ENCODE data around the gene BCL7C. TPM values are rescaled to one million over a fixed set of nuclear protein-coding genes. Genes with fewer than 3 reads are reported as not detected.

BCL7C gene
- total and polyA plus RNA-seq, 2 donors from 2014 or later = 40.0 to 77.9 TPM

GRCh38 chr16:30928390-30928789 lies 34.5 kb upstream of the BCL7C start:
- DNase-seq = no peak
- peaks cover 0 to 4% (median 0%) of the 10 kb centered on the region in 3 donors for H3K4me1 ChIP-seq (ENCODE audit: control insufficient read depth in 2 of 3, insufficient read depth in 2 of 3, low read depth in 1 of 3, low read length in 3 of 3)
- H3K36me3 ChIP-seq (ENCODE audit: control insufficient read depth in 2 of 3, insufficient read depth in 3 of 3, low read length in 3 of 3) = peaks cover 2 to 15% (median 9%) of the 10 kb centered on the region in 3 donors
- no peaks in the 10 kb centered on the region for H3K9me3 ChIP-seq (ENCODE audit: control insufficient read depth in 2 of 3, insufficient read depth in 1 of 3, low read length in 3 of 3)
- H3K9ac ChIP-seq (ENCODE audit: low read length in 3 of 3) = no peak overlapping the region
- no peak for FAIRE-seq
- no peak for TF ChIP-seq CTCF (IDR thresholded peaks at IDR 0.05; ENCODE audit: borderline replicate concordance, extremely low read depth, insufficient read depth)
- H3K27ac ChIP-seq (ENCODE audit: low read depth in 2 of 2, low read length in 2 of 2) = no peak overlapping the region
- no peak overlapping the region for H3K4me3 ChIP-seq (ENCODE audit: low read length in 3 of 3)
- no peaks in the 10 kb centered on the region for H3K27me3 ChIP-seq (ENCODE audit: control insufficient read depth, insufficient read depth, low read length)
- intact Hi-C loops (cut with DNase I) = no loop called here

GRCh38 chr16:30927789-30928378 lies 34.0 kb upstream of the BCL7C start:
- H3K9ac ChIP-seq (ENCODE audit: low read length in 3 of 3) = no peak overlapping the region
- no peak overlapping the region for H3K4me3 ChIP-seq (ENCODE audit: low read length in 3 of 3)
- H3K27me3 ChIP-seq (ENCODE audit: control insufficient read depth, insufficient read depth, low read length) = no peaks in the 10 kb centered on the region
- H3K4me1 ChIP-seq (ENCODE audit: control insufficient read depth in 2 of 3, insufficient read depth in 2 of 3, low read depth in 1 of 3, low read length in 3 of 3) = peaks cover 0 to 4% (median 0%) of the 10 kb centered on the region in 3 donors
- no peak for FAIRE-seq
- no peak overlapping the region for H3K27ac ChIP-seq (ENCODE audit: low read depth in 2 of 2, low read length in 2 of 2)
- TF ChIP-seq CTCF (IDR thresholded peaks at IDR 0.05; ENCODE audit: borderline replicate concordance, extremely low read depth, insufficient read depth) = no peak
- H3K36me3 ChIP-seq (ENCODE audit: control insufficient read depth in 2 of 3, insufficient read depth in 3 of 3, low read length in 3 of 3) = peaks cover 2 to 15% (median 9%) of the 10 kb centered on the region in 3 donors
- intact Hi-C loops (cut with DNase I) = no loop called here
- no peaks in the 10 kb centered on the region for H3K9me3 ChIP-seq (ENCODE audit: control insufficient read depth in 2 of 3, insufficient read depth in 1 of 3, low read length in 3 of 3)
- peak; percentile 87 to 95 (median 93) for DNase-seq

- Histone ChIP-seq H3K9ac (ENCODE audit: low read length in 3 of 3) (no peak overlapping the region), H3K36me3 (ENCODE audit: control insufficient read depth in 2 of 3, insufficient read depth in 3 of 3, low read length in 3 of 3) (peaks cover 2 to 11% (median 7%) of the 10 kb centered on the region in 3 donors), H3K27ac (ENCODE audit: low read depth in 2 of 2, low read length in 2 of 2) (no peak overlapping the region), H3K9me3 (ENCODE audit: control insufficient read depth in 2 of 3, insufficient read depth in 1 of 3, low read length in 3 of 3) (no peaks in the 10 kb centered on the region), H3K4me1 (ENCODE audit: control insufficient read depth in 2 of 3, insufficient read depth in 2 of 3, low read depth in 1 of 3, low read length in 3 of 3) (peaks cover 0 to 4% (median 0%) of the 10 kb centered on the region in 3 donors), H3K4me3 (ENCODE audit: low read length in 3 of 3) (no peak overlapping the region), H3K27me3 (ENCODE audit: control insufficient read depth, insufficient read depth, low read length) (no peaks in the 10 kb centered on the region)
- no peak for TF ChIP-seq CTCF (IDR thresholded peaks at IDR 0.05; ENCODE audit: borderline replicate concordance, extremely low read depth, insufficient read depth)
- intact Hi-C loops (cut with DNase I) = no loop called here
- DNase-seq (no peak), FAIRE-seq (no peak)
Measured at GRCh38 chr16:30926937-30927788, 33.3 kb upstream of the BCL7C start.
